Neural progenitor cell (in vitro differentiated cells): ENCODE data around the gene REPS1. TPM values are rescaled to one million over a fixed set of nuclear protein-coding genes. Genes with fewer than 3 reads are reported as not detected.

Experiments used
- DNase-seq: peaks from one replicate; pipeline ENCODE4 v3.0.0-alpha.2; 2016; ENCODE audit warnings: low spot score
- H2AFZ ChIP-seq: fragments of 200-600 bp; sonication (generic); replicated peaks from 2 replicates; pipeline ENCODE4 v1.6.1; 2016; ENCODE audit warnings: antibody characterized with exemption
- H3F3A ChIP-seq: fragments of 200-600 bp; sonication (generic); 2 replicates; pipeline ENCODE4 v1.6.1; 2016; ENCODE audit warnings: antibody characterized with exemption, low read depth
- H3K27ac ChIP-seq: fragments of 200-600 bp; sonication (generic); 2 replicates; pipeline ENCODE4 v1.5.1; 2016; ENCODE audit warnings: mild to moderate bottlenecking
- H3K27me3 ChIP-seq: fragments of 200-600 bp; sonication (generic); 2 replicates; pipeline ENCODE4 v1.6.1; 2016; ENCODE audit warnings: mild to moderate bottlenecking, moderate library complexity
- H3K36me3 ChIP-seq: fragments of 200-600 bp; sonication (generic); 2 replicates; pipeline ENCODE4 v1.5.1; 2016
- H3K4me1 ChIP-seq: fragments of 200-600 bp; sonication (generic); 2 replicates; pipeline ENCODE4 v1.6.1; 2016; ENCODE audit warnings: mixed run types
- H3K4me2 ChIP-seq: fragments of 200-600 bp; sonication (generic); 2 replicates; pipeline ENCODE4 v1.6.1; 2016
- H3K4me3 ChIP-seq: fragments of 200-600 bp; sonication (generic); 2 replicates; pipeline ENCODE4 v1.5.1; 2016
- H3K79me2 ChIP-seq: fragments of 200-600 bp; sonication (generic); 2 replicates; pipeline ENCODE4 v1.6.1; 2016; ENCODE audit warnings: low read depth
- H3K9ac ChIP-seq: fragments of 200-600 bp; sonication (generic); 2 replicates; pipeline ENCODE4 v1.6.1; 2016
- H3K9me3 ChIP-seq: fragments of 200-600 bp; sonication (generic); 2 replicates; pipeline ENCODE4 v1.5.1; 2016; ENCODE audit warnings: low read depth
- H4K20me1 ChIP-seq: fragments of 200-600 bp; sonication (generic); 2 replicates; pipeline ENCODE4 v1.6.1; 2016; ENCODE audit warnings: low read depth
- H3K27ac Mint-ChIP-seq: 3 replicates; pipeline ENCODE4 v1.8.0; 2021; ENCODE audit warnings: mixed read lengths
- H3K27me3 Mint-ChIP-seq: 2 replicates; pipeline ENCODE4 v1.8.0; 2022; ENCODE audit warnings: low read depth, mild to moderate bottlenecking, inconsistent platforms, moderate library complexity, mixed read lengths; ENCODE audit not compliant: insufficient read depth
- H3K36me3 Mint-ChIP-seq: 3 replicates; pipeline ENCODE4 v1.8.0; 2021; ENCODE audit warnings: mixed read lengths
- H3K4me1 Mint-ChIP-seq: 3 replicates; pipeline ENCODE4 v1.8.0; 2021; ENCODE audit warnings: mixed read lengths
- H3K4me3 Mint-ChIP-seq: 3 replicates; pipeline ENCODE4 v1.8.0; 2021; ENCODE audit warnings: mild to moderate bottlenecking, moderate library complexity, mixed read lengths
- H3K9me3 Mint-ChIP-seq: 3 replicates; pipeline ENCODE4 v1.8.0; 2020; ENCODE audit warnings: mixed read lengths
- CTCF ChIP-seq: fragments of 200-600 bp; sonication (generic); IDR thresholded peaks from 2 replicates; pipeline ENCODE4 v1.5.1; 2017; ENCODE audit warnings: antibody characterized with exemption, mild to moderate bottlenecking
- EZH2 ChIP-seq: fragments of 200-600 bp; sonication (generic); IDR thresholded peaks from 2 replicates; pipeline ENCODE4 v1.6.1; 2017; ENCODE audit warnings: antibody characterized with exemption, mild to moderate bottlenecking, moderate library complexity
- EZH2phosphoT487 ChIP-seq: fragments of 200-600 bp; sonication (generic); IDR thresholded peaks from 2 replicates; pipeline ENCODE4 v1.6.1; 2017; ENCODE audit warnings: antibody characterized with exemption
- total RNA-seq: library from RNA; depleted of rRNA; stranded (reverse); fragments of >200 nt; gene quantifications from 2 replicates; pipeline ENCODE4 v1.2.3, GENCODE V29; 2015; ENCODE audit warnings: low replicate concordance

Gene REPS1
- total RNA-seq, result 86.1 and 97.5 TPM in 2 replicates

GRCh38 chr6:138987643-138988468, at the start of gene REPS1:
REPS1 (minus strand) TSS chr6:138988253; CDS start chr6:138987682, 571 bp downstream.
- peak within 1 kb of the TSS; percentile 76 for H3K27ac Mint-ChIP-seq
- no peaks in the 10 kb centered on the region for H3F3A ChIP-seq
- H3K27me3 Mint-ChIP-seq, result peaks cover 5% of the 10 kb centered on the region
- peak within 1 kb of the TSS; percentile 93 for H3K4me2 ChIP-seq
- peaks cover 44% of the 10 kb centered on the region for H4K20me1 ChIP-seq
- H3K4me3 ChIP-seq, result peak within 1 kb of the TSS; percentile 93
- H3K27me3 ChIP-seq, result no peaks in the 10 kb centered on the region
- peak within 1 kb of the TSS; percentile 81 for H3K9ac ChIP-seq
- H3K4me1 ChIP-seq, result peaks cover 16% of the 10 kb centered on the region
- peaks cover 49% of the 10 kb centered on the region for H3K79me2 ChIP-seq
- peak within 1 kb of the TSS; percentile 92 for H3K4me3 Mint-ChIP-seq
- peak; percentile 97 for DNase-seq
- H3K27ac ChIP-seq, result peak within 1 kb of the TSS; percentile 84
- peak within 1 kb of the TSS; percentile 97 for H2AFZ ChIP-seq
- H3K36me3 Mint-ChIP-seq, result no peaks in the 10 kb centered on the region
- TF ChIP-seq EZH2phosphoT487 (peak; percentile 41), EZH2 (peak; percentile 43), CTCF (peak; percentile 97)
- H3K9me3 ChIP-seq, result no peaks in the 10 kb centered on the region
- H3K9me3 Mint-ChIP-seq, result no peaks in the 10 kb centered on the region
- peaks cover 19% of the 10 kb centered on the region for H3K4me1 Mint-ChIP-seq
- no peaks in the 10 kb centered on the region for H3K36me3 ChIP-seq

GRCh38 chr6:139037490-139037889, 49.4 kb upstream of the REPS1 start:
- H3K4me3 ChIP-seq, result no peak overlapping the region
- peaks cover 47% of the 10 kb centered on the region for H3K79me2 ChIP-seq
- peaks cover 26% of the 10 kb centered on the region for H4K20me1 ChIP-seq
- no peaks in the 10 kb centered on the region for H3K9me3 Mint-ChIP-seq
- no peaks in the 10 kb centered on the region for H3F3A ChIP-seq
- H3K27ac Mint-ChIP-seq, result no peak overlapping the region
- H3K27me3 Mint-ChIP-seq, result no peaks in the 10 kb centered on the region
- TF ChIP-seq EZH2phosphoT487, result no peak
- TF ChIP-seq EZH2, result no peak
- TF ChIP-seq CTCF, result no peak
- no peaks in the 10 kb centered on the region for H3K27me3 ChIP-seq
- no peaks in the 10 kb centered on the region for H3K9me3 ChIP-seq
- H3K27ac ChIP-seq, result no peak overlapping the region
- no peak overlapping the region for H2AFZ ChIP-seq
- no peak overlapping the region for H3K4me2 ChIP-seq
- H3K4me3 Mint-ChIP-seq, result no peak overlapping the region
- no peak for DNase-seq
- peaks cover 31% of the 10 kb centered on the region for H3K36me3 Mint-ChIP-seq
- peaks cover 10% of the 10 kb centered on the region for H3K4me1 ChIP-seq
- peaks cover 16% of the 10 kb centered on the region for H3K36me3 ChIP-seq
- H3K4me1 Mint-ChIP-seq, result peaks cover 10% of the 10 kb centered on the region
- no peak overlapping the region for H3K9ac ChIP-seq

GRCh38 chr6:139030228-139030963, 42.3 kb upstream of the REPS1 start:
- peaks cover 11% of the 10 kb centered on the region for H3K36me3 Mint-ChIP-seq
- peaks cover 25% of the 10 kb centered on the region for H3F3A ChIP-seq
- H3K4me3 Mint-ChIP-seq, result no peak overlapping the region
- H4K20me1 ChIP-seq, result peaks cover 42% of the 10 kb centered on the region
- peaks cover 69% of the 10 kb centered on the region for H3K79me2 ChIP-seq
- H3K27ac ChIP-seq, result peak overlapping the region; percentile 9
- peaks cover 35% of the 10 kb centered on the region for H3K4me1 ChIP-seq
- peak; percentile 41 for DNase-seq
- no peak overlapping the region for H2AFZ ChIP-seq
- no peaks in the 10 kb centered on the region for H3K9me3 Mint-ChIP-seq
- TF ChIP-seq EZH2phosphoT487, result no peak
- no peak for TF ChIP-seq CTCF
- no peak for TF ChIP-seq EZH2
- H3K27ac Mint-ChIP-seq, result no peak overlapping the region
- peak overlapping the region; percentile 86 for H3K4me2 ChIP-seq
- no peaks in the 10 kb centered on the region for H3K27me3 ChIP-seq
- H3K4me1 Mint-ChIP-seq, result peaks cover 21% of the 10 kb centered on the region
- H3K9me3 ChIP-seq, result no peaks in the 10 kb centered on the region
- peaks cover 7% of the 10 kb centered on the region for H3K36me3 ChIP-seq
- H3K27me3 Mint-ChIP-seq, result no peaks in the 10 kb centered on the region
- peak overlapping the region; percentile 88 for H3K4me3 ChIP-seq
- peak overlapping the region; percentile 2 for H3K9ac ChIP-seq
